Mesenchymal stem cell (in vitro differentiated cells and primary cell): Measurements from ENCODE around the gene TNKS1BP1.

Experiments used
- DNase-seq: peaks from one replicate; pipeline ENCODE4 v3.0.0-alpha.2; 2013
- H2AFZ ChIP-seq: one replicate; pipeline ENCODE4 v1.6.1; 2013; ENCODE audit warnings: low read depth, mild to moderate bottlenecking, control low read depth, inconsistent platforms, low read length, moderate library complexity
- H2AK5ac ChIP-seq: 2 replicates; pipeline ENCODE4 v1.6.1; 2013; ENCODE audit warnings: low read length, moderate library complexity, mild to moderate bottlenecking, inconsistent platforms; ENCODE audit not compliant: severe bottlenecking
- H2BK120ac ChIP-seq: one replicate; pipeline ENCODE4 v1.6.1; 2013; ENCODE audit warnings: low read depth, mild to moderate bottlenecking, inconsistent platforms, low read length, moderate library complexity
- H2BK12ac ChIP-seq, 2 experiments: one replicate each; pipeline ENCODE4 v1.6.1; 2013; ENCODE audit warnings: inconsistent platforms in 2 of 2, low read length in 2 of 2, mild to moderate bottlenecking in 2 of 2, moderate library complexity in 2 of 2, control low read depth in 1 of 2
- H2BK15ac ChIP-seq: one replicate; pipeline ENCODE4 v1.6.1; 2013; ENCODE audit warnings: mild to moderate bottlenecking, low read depth, inconsistent platforms; ENCODE audit not compliant: poor library complexity, severe bottlenecking
- H2BK5ac ChIP-seq: 2 replicates; pipeline ENCODE4 v1.6.1; 2013; ENCODE audit warnings: low read depth, mild to moderate bottlenecking, low read length, control low read depth, inconsistent platforms; ENCODE audit not compliant: poor library complexity, severe bottlenecking
- H3K14ac ChIP-seq, 2 experiments: one replicate each; pipeline ENCODE4 v1.6.1; 2013; ENCODE audit warnings: inconsistent platforms in 2 of 2, low read length in 2 of 2, control low read depth in 1 of 2, mild to moderate bottlenecking in 1 of 2, moderate library complexity in 1 of 2
- H3K18ac ChIP-seq, 2 experiments: one replicate each; pipeline ENCODE4 v1.6.1; 2013; ENCODE audit warnings: inconsistent platforms in 2 of 2, low read length in 2 of 2, control low read depth in 1 of 2, low read depth in 1 of 2, mild to moderate bottlenecking in 1 of 2
- H3K23ac ChIP-seq, 2 experiments: one replicate each; pipeline ENCODE4 v1.6.1; 2013; ENCODE audit warnings: inconsistent platforms in 2 of 2, low read length in 2 of 2, mild to moderate bottlenecking in 2 of 2, moderate library complexity in 2 of 2, control low read depth in 1 of 2
- H3K27ac ChIP-seq: 2 replicates; pipeline ENCODE4 v1.5.1; 2013; ENCODE audit warnings: mild to moderate bottlenecking, moderate library complexity, low read length, control low read depth, inconsistent platforms; ENCODE audit not compliant: poor library complexity, severe bottlenecking
- H3K27me3 ChIP-seq, 2 experiments: 2 replicates each; pipeline versions ENCODE4 v1.6.1 to v1.7.0; 2013; ENCODE audit warnings: low read length in 2 of 2, mild to moderate bottlenecking in 2 of 2, moderate library complexity in 2 of 2, control low read depth in 1 of 2, inconsistent platforms in 1 of 2; ENCODE audit not compliant: control insufficient read depth in 1 of 2, insufficient read depth in 1 of 2
- H3K36me3 ChIP-seq, 2 experiments: 2 replicates each; pipeline versions ENCODE4 v1.6.1 to v1.7.0; 2013; ENCODE audit warnings: low read length in 2 of 2, control low read depth in 1 of 2, inconsistent platforms in 1 of 2, low read depth in 1 of 2, mild to moderate bottlenecking in 1 of 2; ENCODE audit not compliant: insufficient read depth in 2 of 2, control insufficient read depth in 1 of 2
- H3K4ac ChIP-seq, 2 experiments: one replicate each; pipeline ENCODE4 v1.6.1; 2013; ENCODE audit warnings: inconsistent platforms in 2 of 2, low read length in 2 of 2, mild to moderate bottlenecking in 2 of 2, moderate library complexity in 2 of 2, control low read depth in 1 of 2, low read depth in 1 of 2
- H3K4me1 ChIP-seq: 2 replicates; pipeline ENCODE4 v1.6.1; 2013; ENCODE audit warnings: low read depth, low read length, control low read depth; ENCODE audit not compliant: control insufficient read depth, insufficient read depth
- H3K4me2 ChIP-seq: 2 replicates; pipeline ENCODE4 v1.6.1; 2013; ENCODE audit warnings: low read length, mild to moderate bottlenecking, inconsistent platforms; ENCODE audit not compliant: poor library complexity, severe bottlenecking
- H3K4me3 ChIP-seq, 2 experiments: 2 replicates each; pipeline versions ENCODE4 v1.5.1 to v1.7.0; 2013; ENCODE audit warnings: low read length in 2 of 2, mild to moderate bottlenecking in 2 of 2, control low read depth in 1 of 2, low read depth in 1 of 2; ENCODE audit not compliant: insufficient read depth in 1 of 2
- H3K79me1 ChIP-seq: replicated peaks from 2 replicates; pipeline ENCODE4 v1.6.1; 2013; ENCODE audit warnings: mild to moderate bottlenecking, control low read depth, low read length, inconsistent platforms; ENCODE audit not compliant: poor library complexity, severe bottlenecking
- H3K9ac ChIP-seq: 2 replicates; pipeline ENCODE4 v1.7.0; 2013; ENCODE audit warnings: mild to moderate bottlenecking, low read length, moderate library complexity
- H3K9me3 ChIP-seq: 2 replicates; pipeline ENCODE4 v1.7.0; 2013; ENCODE audit warnings: mild to moderate bottlenecking, low read length; ENCODE audit not compliant: control insufficient read depth
- H4K8ac ChIP-seq: one replicate; pipeline ENCODE4 v1.6.1; 2013; ENCODE audit warnings: inconsistent platforms, mild to moderate bottlenecking, low read length, moderate library complexity
- H4K91ac ChIP-seq: one replicate; pipeline ENCODE4 v1.6.1; 2013; ENCODE audit warnings: mild to moderate bottlenecking, low read length, inconsistent platforms
- WGBS: methylation state at CpG from one replicate; pipeline ENCODE4 v1.1.7; 2013; ENCODE audit warnings: mixed read lengths; 5-methylcytosine and 5-hydroxymethylcytosine counted together

The TNKS1BP1 gene

GRCh38 chr11:57353852-57354251 is 29.1 kb upstream of the TNKS1BP1 start:
- Histone ChIP-seq H3K4ac (no peak overlapping the region), H3K27ac (no peak overlapping the region), H3K36me3 (no peaks in the 10 kb centered on the region), H3K79me1 (no peaks in the 10 kb centered on the region), H3K9ac (no peak overlapping the region), H4K91ac (no peak overlapping the region), H3K18ac (no peak overlapping the region), H3K9me3 (peaks cover 12% of the 10 kb centered on the region), H3K4me2 (no peak overlapping the region), H2BK5ac (no peak overlapping the region), H4K8ac (no peak overlapping the region), H3K23ac (no peak overlapping the region), H2AFZ (no peak overlapping the region), H2BK15ac (no peak overlapping the region), H3K4me1 (peaks cover 3% of the 10 kb centered on the region), H3K14ac (no peak overlapping the region), H2BK120ac (no peak overlapping the region), H3K27me3 (peaks cover 0 to 38% of the 10 kb centered on the region in 2 experiments), H2AK5ac (no peak overlapping the region), H3K4me3 (no peak overlapping the region), H2BK12ac (no peak overlapping the region)
- no peak for DNase-seq
- WGBS, result 71% methylated on average over 4 of the region's 4 CpGs

- Histone ChIP-seq H3K27ac (no peak overlapping the region), H2BK120ac (no peak overlapping the region), H3K27me3 (peaks cover 0 to 38% of the 10 kb centered on the region in 2 experiments), H3K36me3 (no peaks in the 10 kb centered on the region), H2AK5ac (no peak overlapping the region), H3K4me1 (peaks cover 3% of the 10 kb centered on the region), H3K9me3 (peaks cover 12% of the 10 kb centered on the region), H3K4me3 (no peak overlapping the region), H3K23ac (no peak overlapping the region), H3K4ac (no peak overlapping the region), H2BK12ac (no peak overlapping the region), H3K14ac (no peak overlapping the region), H2BK15ac (no peak overlapping the region), H3K9ac (no peak overlapping the region), H4K91ac (no peak overlapping the region), H2BK5ac (no peak overlapping the region), H3K18ac (no peak overlapping the region), H3K4me2 (no peak overlapping the region), H2AFZ (no peak overlapping the region), H4K8ac (no peak overlapping the region), H3K79me1 (no peaks in the 10 kb centered on the region)
- 35% methylated on average over 4 of the region's 4 CpGs for WGBS
- DNase-seq, result no peak
Observed at GRCh38 chr11:57353446-57353845, 28.7 kb upstream of the TNKS1BP1 start.

- Histone ChIP-seq H3K27ac (no peak overlapping the region), H2AFZ (no peak overlapping the region), H4K91ac (no peak overlapping the region), H3K23ac (no peak overlapping the region), H3K14ac (no peak overlapping the region), H2BK12ac (no peak overlapping the region), H3K79me1 (no peaks in the 10 kb centered on the region), H3K4me1 (peaks cover 3% of the 10 kb centered on the region), H3K4ac (no peak overlapping the region), H3K9ac (no peak overlapping the region), H3K4me2 (no peak overlapping the region), H3K18ac (no peak overlapping the region), H3K36me3 (no peaks in the 10 kb centered on the region), H2BK120ac (no peak overlapping the region), H2AK5ac (no peak overlapping the region), H2BK15ac (no peak overlapping the region), H3K9me3 (peaks cover 12% of the 10 kb centered on the region), H3K27me3 (peaks cover 0 to 39% of the 10 kb centered on the region in 2 experiments), H3K4me3 (no peak overlapping the region), H2BK5ac (no peak overlapping the region), H4K8ac (no peak overlapping the region)
- no peak for DNase-seq
- WGBS, result 64% methylated on average over 5 of the region's 5 CpGs
Observed at GRCh38 chr11:57353036-57353435, 28.3 kb upstream of the TNKS1BP1 start.

GRCh38 chr11:57349491-57350274 is 24.9 kb upstream of the TNKS1BP1 start:
- H3K4me3 ChIP-seq, result peak overlapping the region in 1 of 2 experiments; percentile 31
- H2BK12ac ChIP-seq, result no peak overlapping the region
- H2BK5ac ChIP-seq, result no peak overlapping the region
- H3K79me1 ChIP-seq, result no peaks in the 10 kb centered on the region
- no peak overlapping the region for H4K8ac ChIP-seq
- peaks cover 0 to 45% of the 10 kb centered on the region in 2 experiments for H3K27me3 ChIP-seq
- no peak overlapping the region for H3K4me2 ChIP-seq
- H3K14ac ChIP-seq, result no peak overlapping the region
- no peak overlapping the region for H4K91ac ChIP-seq
- H3K18ac ChIP-seq, result no peak overlapping the region
- no peak overlapping the region for H2AK5ac ChIP-seq
- H2BK15ac ChIP-seq, result no peak overlapping the region
- no peak overlapping the region for H3K23ac ChIP-seq
- H2BK120ac ChIP-seq, result no peak overlapping the region
- H3K4me1 ChIP-seq, result peaks cover 3% of the 10 kb centered on the region
- no peak overlapping the region for H2AFZ ChIP-seq
- peaks cover 12% of the 10 kb centered on the region for H3K9me3 ChIP-seq
- H3K36me3 ChIP-seq, result no peaks in the 10 kb centered on the region
- no peak overlapping the region for H3K4ac ChIP-seq
- peak; percentile 48 for DNase-seq
- no peak overlapping the region for H3K9ac ChIP-seq
- 21% methylated on average over 30 of the region's 31 CpGs for WGBS
- H3K27ac ChIP-seq, result no peak overlapping the region
